ENCODE results near the gene HLA-DRA. TPM values are rescaled to one million over a fixed set of nuclear protein-coding genes. Genes with fewer than 3 reads are reported as not detected.
"Not testable (repeated sequence)": the region's sequence is repeated elsewhere in the genome, so short reads cannot be mapped to it uniquely, and the experiment has no call there.

Gene HLA-DRA
- total and polyA plus RNA-seq, 7 donors: 101 to 1,090 (median 137) TPM

DNA sequence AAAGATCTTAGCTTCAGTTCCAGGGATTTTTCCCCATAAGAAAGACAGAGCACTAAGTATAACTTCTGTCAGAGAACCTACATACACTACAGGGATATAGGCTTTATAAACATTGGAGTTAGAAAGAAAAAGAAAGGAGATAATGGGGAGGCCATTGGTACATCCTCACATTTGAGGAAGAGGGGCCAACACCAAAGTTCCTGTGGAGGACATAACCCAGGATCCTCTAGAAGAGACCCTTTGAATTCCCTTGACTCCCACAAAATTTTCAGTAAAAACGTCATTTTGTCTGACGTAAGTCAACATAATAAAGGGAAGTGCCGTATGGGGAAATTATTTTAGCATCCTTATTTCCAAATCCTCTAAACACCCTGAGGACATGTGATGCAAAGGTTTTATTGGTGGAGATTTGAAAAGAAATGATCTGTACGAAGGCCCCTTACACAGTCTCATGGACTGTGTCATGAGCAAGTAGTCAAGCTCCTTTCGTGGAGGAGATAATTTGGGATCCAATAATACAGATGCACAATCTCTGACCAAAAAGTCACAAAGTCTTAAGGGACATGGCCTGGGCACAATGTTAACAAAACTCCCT, 33.2 kb downstream of the HLA-DRA start:
- no peaks in the 10 kb centered on the region for H3K27me3 ChIP-seq
- no peaks in the 10 kb centered on the region for H3K36me3 ChIP-seq
- 55 to 62% methylated on average over 5 of the region's 5 CpGs for WGBS, 2 donors
- H3K4me1 ChIP-seq: no peaks in the 10 kb centered on the region
- DNase-seq: no peak
- H3K9me3 ChIP-seq: no peaks in the 10 kb centered on the region
- no peak overlapping the region for H3K4me3 ChIP-seq
- TF ChIP-seq POLR2A (IDR thresholded peaks at IDR 0.05) (no peak), POLR2AphosphoS5 (IDR thresholded peaks at IDR 0.05) (no peak), EP300 (IDR thresholded peaks at IDR 0.05) (no peak)
- TF ChIP-seq, protein P1, sequence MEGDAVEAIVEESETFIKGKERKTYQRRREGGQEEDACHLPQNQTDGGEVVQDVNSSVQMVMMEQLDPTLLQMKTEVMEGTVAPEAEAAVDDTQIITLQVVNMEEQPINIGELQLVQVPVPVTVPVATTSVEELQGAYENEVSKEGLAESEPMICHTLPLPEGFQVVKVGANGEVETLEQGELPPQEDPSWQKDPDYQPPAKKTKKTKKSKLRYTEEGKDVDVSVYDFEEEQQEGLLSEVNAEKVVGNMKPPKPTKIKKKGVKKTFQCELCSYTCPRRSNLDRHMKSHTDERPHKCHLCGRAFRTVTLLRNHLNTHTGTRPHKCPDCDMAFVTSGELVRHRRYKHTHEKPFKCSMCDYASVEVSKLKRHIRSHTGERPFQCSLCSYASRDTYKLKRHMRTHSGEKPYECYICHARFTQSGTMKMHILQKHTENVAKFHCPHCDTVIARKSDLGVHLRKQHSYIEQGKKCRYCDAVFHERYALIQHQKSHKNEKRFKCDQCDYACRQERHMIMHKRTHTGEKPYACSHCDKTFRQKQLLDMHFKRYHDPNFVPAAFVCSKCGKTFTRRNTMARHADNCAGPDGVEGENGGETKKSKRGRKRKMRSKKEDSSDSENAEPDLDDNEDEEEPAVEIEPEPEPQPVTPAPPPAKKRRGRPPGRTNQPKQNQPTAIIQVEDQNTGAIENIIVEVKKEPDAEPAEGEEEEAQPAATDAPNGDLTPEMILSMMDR (IDR thresholded peaks at IDR 0.05): no peak
- intact Hi-C loops (cut with DNase I): no loop called here
- H3K27ac ChIP-seq: no peak overlapping the region

GRCh38 chr6:32473376-32474348, 34.0 kb downstream of the HLA-DRA start:
- peak overlapping the region in 2 of 4 donors; percentile 4 to 18 for H3K27ac ChIP-seq

GRCh38 chr6:32475392-32476206, 35.9 kb downstream of the HLA-DRA start:
- Histone ChIP-seq H3K36me3 (no peaks in the 10 kb centered on the region), H3K27me3 (no peaks in the 10 kb centered on the region), H3K4me1 (no peaks in the 10 kb centered on the region), H3K4me3 (no peak overlapping the region), H3K27ac (no peak overlapping the region), H3K9me3 (no peaks in the 10 kb centered on the region)
- intact Hi-C loops (cut with DNase I): no loop called here
- WGBS, 2 donors: 77 to 88% methylated on average over 13 of the region's 13 CpGs
- no peak for TF ChIP-seq EP300 (IDR thresholded peaks at IDR 0.05)
- DNase-seq: no peak

More at GRCh38 chr6:32473376-32474348, 34.0 kb downstream of the HLA-DRA start:
- H3K27me3 ChIP-seq; H3K9me3 ChIP-seq; H3K36me3 ChIP-seq; H3K4me3 ChIP-seq; DNase-seq; H3K4me1 ChIP-seq; intact Hi-C loops (cut with DNase I): not testable (repeated sequence)
- 46 to 51% methylated on average over 10 of the region's 10 CpGs for WGBS, 2 donors

GRCh38 chr6:32483968-32484613, 44.4 kb downstream of the HLA-DRA start:
- TF ChIP-seq POLR2A (IDR thresholded peaks at IDR 0.05) (no peak), EP300 (IDR thresholded peaks at IDR 0.05) (no peak), POLR2AphosphoS5 (IDR thresholded peaks at IDR 0.05) (no peak)
- TF ChIP-seq, protein P1 (IDR thresholded peaks at IDR 0.05): no peak
- Histone ChIP-seq H3K27me3 (no peaks in the 10 kb centered on the region), H3K9me3 (no peaks in the 10 kb centered on the region), H3K4me3 (no peak overlapping the region), H3K27ac (no peak overlapping the region), H3K36me3 (no peaks in the 10 kb centered on the region), H3K4me1 (no peaks in the 10 kb centered on the region)
- intact Hi-C loops (cut with DNase I): no loop called here
- no peak for DNase-seq
- 79% methylated on average over 26 of the region's 26 CpGs for WGBS, 2 donors

DNA sequence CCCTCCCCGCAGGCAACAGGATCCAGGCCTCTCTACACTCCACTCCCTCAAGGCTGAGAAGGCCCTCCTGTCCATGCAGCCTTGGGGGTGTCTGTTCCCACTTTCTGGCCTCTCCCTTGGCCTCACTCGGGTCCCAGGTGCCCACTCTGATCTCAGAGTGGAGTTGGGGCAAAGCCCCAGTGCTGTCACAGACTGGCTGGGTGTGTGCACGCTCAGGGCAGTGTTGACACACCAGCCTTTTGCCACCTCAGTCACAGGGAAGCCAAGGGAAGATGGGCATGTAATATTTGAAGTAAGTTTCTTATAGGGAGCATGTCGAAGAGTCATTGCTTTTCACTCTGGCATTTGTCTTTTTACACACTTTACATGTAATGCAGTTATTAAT, 44.9 kb downstream of the HLA-DRA start:
- Histone ChIP-seq H3K27ac (no peak overlapping the region), H3K27me3 (no peaks in the 10 kb centered on the region), H3K36me3 (no peaks in the 10 kb centered on the region), H3K9me3 (no peaks in the 10 kb centered on the region), H3K4me3 (no peak overlapping the region), H3K4me1 (no peaks in the 10 kb centered on the region)
- 73 to 76% methylated on average over 4 of the region's 4 CpGs for WGBS, 2 donors
- intact Hi-C loops (cut with DNase I): no loop called here
- TF ChIP-seq EP300 (IDR thresholded peaks at IDR 0.05) (no peak), POLR2AphosphoS5 (IDR thresholded peaks at IDR 0.05) (no peak), POLR2A (IDR thresholded peaks at IDR 0.05) (no peak)
- TF ChIP-seq, protein P1 (IDR thresholded peaks at IDR 0.05): no peak
- DNase-seq: no peak

Data from sigmoid colon (tissue), 7 donors.